ENCODE data around the gene NGB.

The NGB gene

GRCh38 chr14:77225892-77226557 is 45.0 kb downstream of the NGB start:
- DNase-seq = no peak

DNA sequence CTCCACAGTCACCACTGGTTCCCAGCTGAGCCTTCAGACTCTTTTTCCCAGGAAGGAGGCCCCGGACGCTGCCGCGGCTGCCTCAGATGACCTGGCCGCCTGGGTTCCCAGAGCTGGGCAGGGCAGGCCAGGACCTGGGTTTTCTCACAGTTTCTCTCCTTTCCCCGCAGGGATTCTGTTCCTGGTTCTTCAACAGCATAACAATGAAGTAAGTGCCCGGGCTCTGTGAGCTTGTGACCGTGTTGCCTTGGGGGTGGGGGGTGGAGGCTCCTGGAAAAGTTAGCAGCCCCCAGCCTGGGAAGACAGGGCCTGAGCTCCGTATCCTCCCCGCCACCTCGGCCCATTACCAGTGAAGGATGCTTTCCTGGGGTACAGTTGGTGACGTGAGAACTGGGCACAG is 45.8 kb downstream of the NGB start:
- DNase-seq = no peak

GRCh38 chr14:77224212-77224611 is 46.8 kb downstream of the NGB start:
- DNase-seq = no peak

- no peak for DNase-seq
These were observed 48.3 kb downstream of the NGB start for GRCh38 chr14:77222546-77223225.

- DNase-seq = no peak
These were observed 49.6 kb downstream of the NGB start for GRCh38 chr14:77221241-77221871.

- DNase-seq = no peak
These were observed 50.6 kb downstream of the NGB start for GRCh38 chr14:77220246-77221017.

DNA sequence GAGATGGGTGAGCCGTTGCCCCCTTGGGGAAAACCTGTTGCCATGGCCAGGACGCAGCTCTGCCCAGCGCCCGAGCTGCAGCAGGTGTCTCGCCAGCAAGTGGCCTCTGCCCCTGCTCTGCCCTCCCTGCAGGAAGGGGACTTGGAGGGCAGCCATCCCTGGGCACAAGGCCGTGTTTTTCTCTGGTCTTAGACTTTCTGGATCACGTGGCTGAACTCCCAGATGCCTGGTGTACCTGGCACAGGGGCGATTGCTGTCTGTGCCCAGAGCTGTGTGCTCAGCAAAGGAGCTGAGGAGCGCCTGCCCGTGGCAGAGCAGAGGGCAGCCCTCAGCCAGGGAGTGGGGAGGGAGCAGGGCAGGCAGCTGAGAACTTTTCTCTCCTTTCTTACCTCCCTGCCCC is 51.4 kb downstream of the NGB start:
- no peak for DNase-seq

DNA sequence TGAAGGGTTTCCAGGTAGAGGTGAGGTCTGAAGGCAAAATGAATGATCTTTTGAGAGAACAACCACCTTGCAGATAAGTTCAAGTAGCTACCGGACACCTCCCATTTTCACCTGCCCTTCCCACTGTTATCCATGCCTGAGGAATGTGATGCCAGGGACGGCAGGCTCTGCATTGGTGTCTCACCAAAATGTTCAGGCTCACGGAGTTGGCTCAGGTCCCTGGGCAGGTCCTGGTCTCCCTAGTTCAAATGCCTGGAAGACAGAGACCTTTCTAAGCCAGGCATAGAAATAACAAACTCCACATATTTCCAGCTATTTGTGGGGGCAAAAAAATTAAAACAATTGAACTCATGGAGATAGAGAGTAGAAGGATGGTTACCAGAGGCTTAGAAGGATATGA is 53.5 kb downstream of the NGB start:
- DNase-seq = no peak
